ENCODE results near the gene PML.
A peak's percentile ranks its signal among the peaks of the same experiment; 100 is the strongest.

PML gene

DNA sequence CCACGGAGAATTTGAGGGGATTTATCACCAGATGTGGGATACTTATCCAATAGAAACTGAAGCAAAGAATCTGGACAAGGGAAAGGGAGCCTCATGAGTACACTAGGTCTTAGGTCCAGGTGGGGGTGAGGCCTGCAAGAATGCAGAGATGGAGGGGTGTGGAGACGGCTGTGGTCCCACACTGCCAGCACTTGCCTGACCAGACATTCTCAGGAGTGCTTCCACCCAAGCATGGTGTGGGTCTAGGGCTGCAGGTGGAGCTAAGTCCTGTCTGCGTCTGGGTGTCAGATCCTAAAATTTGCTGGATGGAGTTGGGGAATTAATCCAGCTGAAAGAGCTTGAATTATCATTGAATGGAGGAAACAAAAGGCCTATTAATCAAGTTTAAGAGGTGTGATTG lies 14.4 kb downstream of the PML start:
- no peak for DNase-seq

DNA sequence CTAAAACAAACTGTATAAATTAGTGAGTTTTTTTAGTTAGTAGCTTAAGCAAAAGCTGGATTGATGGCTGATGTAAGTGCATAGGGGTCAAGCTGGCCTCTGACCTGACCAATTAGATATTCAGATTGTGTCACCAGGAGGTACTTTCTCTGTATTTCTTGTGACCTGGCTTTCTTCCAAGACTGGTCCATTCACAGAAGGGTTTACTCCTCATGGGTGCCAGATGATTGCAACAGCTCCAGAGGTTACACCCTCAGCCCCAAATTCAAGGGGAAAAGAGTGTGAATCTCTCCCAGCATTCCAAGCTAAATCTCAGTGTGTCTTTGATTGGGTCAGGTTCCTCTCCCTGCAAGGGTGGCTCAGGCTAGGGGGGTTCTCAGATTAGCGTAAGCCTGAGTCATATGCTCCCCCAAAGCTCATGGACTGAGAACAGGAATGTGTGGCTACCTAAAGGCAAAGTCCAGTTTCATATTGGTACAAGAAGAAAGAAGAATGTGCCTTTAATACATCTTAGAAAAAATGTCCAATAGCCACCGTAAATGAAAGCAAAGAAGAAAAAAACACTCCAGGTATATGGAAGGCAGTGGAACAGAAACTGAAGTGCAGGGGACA lies 16.5 kb downstream of the PML start:
- no peak for DNase-seq

DNA sequence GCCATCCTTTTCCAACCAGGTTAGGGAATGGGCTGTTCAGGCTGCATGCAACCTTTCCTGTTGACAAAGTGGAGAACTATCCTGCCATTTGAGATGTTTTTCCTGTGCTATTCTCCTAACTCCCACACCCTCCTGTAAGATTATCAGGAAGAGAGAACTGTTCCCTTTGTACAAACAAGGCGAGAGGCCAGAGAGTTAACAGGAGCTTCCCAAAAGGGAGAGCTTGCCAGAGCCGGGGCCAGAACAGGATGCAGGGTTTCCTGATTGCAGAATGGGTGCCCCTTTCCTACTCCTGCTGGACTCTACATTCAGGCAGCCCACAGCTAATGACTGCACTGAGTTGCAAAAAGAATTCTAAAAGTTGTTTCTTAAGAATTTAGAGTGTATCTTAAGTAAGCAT lies 17.1 kb downstream of the PML start:
- no peak for DNase-seq

DNA sequence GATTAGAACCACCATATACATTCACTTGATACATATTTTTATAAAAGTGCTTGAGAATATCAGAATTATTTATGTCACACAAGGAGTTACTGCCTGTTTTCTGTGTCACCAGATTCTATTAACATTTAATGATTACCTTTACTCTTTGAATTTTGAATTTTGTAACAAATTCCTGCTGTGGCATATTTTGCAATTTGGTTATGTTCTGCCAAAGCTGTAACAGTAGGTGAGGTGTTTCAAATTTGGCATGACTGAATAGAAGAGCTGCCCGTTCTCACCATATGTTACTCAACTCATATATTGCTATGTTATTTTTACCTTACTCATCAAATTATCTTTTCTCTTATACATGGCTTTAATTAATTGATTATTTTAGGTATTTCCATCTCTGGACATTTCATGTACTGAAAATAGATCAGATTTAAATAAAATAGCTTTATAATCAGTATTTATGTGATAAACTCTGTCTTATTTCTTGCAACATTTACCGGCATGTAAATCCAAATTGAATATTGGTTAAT lies 18.9 kb downstream of the PML start:
- no peak for DNase-seq

DNA sequence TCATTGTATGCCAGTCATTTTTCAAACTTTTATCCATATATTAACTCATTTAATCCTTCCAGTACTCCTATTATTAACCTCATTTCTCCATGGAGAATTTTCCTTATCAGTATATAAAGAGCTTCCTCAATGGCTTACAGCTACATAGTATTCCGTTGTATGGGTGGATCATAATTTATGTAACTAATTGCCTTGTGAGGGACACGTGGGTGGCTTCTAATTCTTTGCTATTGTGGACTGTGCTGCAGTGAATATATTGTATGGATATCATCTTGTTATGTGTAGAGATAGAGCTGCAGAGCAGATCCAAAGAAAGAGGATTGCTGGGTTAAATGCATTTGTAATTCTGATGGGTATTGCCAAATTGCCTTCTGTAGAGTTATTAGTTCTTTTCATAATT lies 25.2 kb downstream of the PML start:
- no peak for DNase-seq

DNA sequence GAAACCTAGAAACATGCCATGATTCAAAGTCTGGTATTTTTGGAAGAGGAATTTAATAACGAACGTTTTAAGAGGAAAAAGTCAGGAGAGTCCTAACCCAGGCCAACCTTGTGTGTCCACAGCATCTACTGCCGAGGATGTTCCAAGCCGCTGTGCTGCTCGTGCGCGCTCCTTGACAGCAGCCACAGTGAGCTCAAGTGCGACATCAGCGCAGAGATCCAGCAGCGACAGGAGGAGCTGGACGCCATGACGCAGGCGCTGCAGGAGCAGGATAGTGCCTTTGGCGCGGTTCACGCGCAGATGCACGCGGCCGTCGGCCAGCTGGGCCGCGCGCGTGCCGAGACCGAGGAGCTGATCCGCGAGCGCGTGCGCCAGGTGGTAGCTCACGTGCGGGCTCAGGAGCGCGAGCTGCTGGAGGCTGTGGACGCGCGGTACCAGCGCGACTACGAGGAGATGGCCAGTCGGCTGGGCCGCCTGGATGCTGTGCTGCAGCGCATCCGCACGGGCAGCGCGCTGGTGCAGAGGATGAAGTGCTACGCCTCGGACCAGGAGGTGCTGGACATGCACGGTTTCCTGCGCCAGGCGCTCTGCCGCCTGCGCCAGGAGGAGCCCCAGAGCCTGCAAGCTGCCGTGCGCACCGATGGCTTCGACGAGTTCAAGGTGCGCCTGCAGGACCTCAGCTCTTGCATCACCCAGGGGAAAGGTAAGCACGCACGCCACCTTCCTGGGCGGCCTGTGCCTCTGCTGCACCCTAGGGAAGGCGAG lies 28.4 kb downstream of the PML start:
- DNase-seq, result no peak

DNA sequence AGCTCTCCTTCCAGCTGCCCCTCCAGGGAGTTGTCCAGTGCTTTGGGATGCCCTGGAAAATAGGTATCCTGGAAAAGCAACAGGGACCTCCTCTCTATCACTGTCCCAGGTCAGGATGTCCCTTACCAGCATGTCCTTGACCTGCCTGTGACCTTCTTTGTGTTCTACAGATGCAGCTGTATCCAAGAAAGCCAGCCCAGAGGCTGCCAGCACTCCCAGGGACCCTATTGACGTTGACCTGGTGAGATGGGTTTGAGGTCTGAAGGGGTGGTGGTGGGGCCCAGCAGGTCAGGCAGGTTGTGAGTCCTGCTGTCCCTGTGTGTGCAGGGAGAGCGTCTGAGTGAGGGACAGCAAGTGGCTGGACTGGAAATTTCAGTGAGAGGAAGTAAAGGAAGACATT lies 30.2 kb downstream of the PML start:
- DNase-seq, result no peak

DNA sequence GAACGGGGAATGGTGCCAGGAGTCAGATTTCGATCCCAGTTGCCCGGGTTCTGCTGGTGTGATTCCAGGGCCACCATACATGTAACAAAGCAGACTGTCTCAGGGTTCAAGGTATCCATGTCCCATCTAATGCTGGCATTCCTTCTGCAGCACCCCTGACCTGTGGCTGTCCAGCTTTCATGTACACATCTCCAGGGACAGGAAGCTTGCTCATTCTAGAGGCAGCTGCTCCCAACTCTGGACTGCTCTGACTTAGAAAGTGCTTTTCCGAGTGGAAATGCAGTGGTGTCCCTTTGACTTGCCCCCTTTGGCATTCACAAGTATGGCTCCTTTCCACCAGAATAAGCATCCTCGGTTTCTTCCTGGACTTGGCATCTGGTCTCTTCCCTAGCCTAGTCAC lies 30.9 kb downstream of the PML start:
- DNase-seq, result no peak

DNA sequence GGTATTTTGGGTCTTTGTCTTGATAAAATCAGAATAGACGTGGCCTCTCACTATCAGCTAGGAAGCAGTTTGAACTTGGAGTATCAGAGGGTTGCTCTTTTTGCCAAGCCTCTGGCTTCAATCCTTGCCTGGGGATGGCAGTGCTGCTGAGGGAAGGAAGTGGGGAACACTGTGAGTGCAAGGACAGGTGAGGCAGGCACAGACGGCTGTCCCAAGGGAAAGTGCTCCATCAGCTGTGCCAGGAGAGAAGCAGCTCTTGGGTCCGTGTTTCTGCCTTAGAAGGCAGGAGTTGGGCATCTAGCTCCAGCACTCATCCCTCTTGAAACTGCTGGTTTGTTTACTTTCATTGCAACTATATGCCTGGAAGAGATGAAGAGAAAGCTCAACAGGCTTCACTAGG lies 33.2 kb downstream of the PML start:
- peak; percentile 23 for DNase-seq

DNA sequence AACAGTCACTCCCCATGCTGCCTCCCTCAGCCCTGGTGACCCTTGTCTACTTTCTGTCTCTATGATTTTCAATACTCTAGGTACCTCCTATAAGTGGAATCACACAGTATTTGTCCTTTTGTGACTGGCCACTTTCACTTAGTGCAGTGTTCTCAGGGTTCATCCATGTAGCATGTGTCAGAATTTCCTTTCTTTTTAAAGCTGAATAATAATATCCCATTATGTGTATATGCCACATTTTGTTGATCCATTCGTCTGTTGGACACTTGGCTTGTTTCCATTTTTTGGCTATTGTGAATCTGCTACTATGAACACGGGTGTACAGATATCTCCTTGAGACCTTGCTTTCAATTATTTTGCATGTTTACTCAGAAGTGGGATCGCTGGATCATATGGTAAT lies 34.1 kb downstream of the PML start:
- DNase-seq, result no peak

DNA sequence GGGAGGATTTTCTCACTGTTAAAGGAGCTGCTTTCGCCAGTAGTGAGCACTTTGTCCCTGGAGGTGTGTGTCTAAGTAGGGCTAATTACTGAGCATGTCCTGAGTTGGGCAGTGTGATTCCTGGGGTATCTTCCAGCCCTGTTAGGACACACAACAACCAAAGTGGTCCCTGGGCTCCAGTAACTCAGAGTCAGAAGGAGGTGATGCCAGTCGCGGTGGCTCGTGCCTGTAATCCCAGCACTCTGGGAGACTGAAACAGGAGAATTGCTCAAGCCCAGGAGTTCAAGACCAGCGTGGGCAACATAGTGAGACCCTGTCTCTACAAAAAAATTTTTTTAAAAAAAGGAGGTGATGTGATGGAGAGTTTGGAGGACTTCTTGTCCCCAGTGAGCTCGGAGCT lies 37.5 kb downstream of the PML start:
- DNase-seq, result no peak

DNA sequence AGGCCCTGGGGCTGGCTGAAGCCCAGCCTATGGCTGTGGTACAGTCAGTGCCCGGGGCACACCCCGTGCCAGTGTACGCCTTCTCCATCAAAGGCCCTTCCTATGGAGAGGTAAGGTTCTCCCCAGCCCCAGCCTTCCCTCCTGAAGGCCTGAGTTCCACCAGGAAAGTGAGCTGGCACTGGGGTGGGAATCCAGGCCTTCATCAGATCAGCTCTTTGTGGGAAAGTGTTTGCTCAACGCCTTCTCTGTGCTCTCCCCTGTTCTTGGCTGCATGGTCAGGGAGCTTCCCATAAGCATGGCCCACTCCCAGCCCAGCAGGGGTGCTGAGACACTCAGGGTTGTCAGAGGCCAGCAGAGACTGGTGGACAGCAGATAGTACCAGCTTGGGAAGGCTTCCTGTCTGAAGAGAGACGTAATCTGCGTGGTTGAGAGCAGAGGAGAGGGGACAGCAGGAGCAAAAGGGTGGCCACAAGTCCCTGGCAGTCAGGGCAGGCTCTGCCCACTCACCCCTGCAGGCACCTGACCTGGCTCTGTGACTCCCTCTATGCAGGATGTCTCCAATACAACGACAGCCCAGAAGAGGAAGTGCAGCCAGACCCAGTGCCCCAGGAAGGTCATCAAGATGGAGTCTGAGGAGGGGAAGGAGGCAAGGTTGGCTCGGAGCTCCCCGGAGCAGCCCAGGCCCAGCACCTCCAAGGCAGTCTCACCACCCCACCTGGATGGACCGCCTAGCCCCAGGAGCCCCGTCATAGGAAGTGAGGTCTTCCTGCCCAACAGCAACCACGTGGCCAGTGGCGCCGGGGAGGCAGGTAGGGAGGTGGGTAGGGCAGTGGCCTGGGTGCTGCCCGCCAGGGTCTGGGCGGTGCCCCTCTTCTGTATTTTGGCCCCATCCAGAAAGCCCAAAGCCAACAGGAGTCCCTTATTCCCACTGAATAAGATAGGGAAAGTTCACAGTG lies 38.4 kb downstream of the PML start:
- DNase-seq, result no peak

DNA sequence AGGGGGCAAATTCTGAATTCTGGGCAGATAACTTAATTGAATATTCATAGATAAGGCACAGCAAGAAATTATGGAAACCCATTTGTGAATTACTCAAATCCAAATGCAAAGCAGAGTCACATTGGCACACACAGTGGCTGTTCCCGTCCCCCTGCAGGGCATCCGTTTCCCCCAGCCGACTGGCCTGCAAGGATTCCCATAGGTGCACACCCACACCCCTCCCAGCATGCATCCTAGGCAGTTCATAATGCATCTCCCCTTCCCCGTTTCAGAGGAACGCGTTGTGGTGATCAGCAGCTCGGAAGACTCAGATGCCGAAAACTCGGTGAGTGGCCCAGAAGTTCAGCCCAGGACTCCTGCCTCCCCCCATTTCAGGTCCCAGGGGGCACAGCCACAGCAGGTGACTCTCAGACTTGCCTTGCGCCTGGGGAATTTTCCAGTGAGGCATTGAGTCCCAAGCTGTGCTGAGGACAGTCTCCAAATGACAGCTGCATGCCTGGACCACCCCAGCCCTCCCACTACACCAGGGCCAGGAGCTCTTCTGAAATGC lies 39.8 kb downstream of the PML start:
- no peak for DNase-seq

DNA sequence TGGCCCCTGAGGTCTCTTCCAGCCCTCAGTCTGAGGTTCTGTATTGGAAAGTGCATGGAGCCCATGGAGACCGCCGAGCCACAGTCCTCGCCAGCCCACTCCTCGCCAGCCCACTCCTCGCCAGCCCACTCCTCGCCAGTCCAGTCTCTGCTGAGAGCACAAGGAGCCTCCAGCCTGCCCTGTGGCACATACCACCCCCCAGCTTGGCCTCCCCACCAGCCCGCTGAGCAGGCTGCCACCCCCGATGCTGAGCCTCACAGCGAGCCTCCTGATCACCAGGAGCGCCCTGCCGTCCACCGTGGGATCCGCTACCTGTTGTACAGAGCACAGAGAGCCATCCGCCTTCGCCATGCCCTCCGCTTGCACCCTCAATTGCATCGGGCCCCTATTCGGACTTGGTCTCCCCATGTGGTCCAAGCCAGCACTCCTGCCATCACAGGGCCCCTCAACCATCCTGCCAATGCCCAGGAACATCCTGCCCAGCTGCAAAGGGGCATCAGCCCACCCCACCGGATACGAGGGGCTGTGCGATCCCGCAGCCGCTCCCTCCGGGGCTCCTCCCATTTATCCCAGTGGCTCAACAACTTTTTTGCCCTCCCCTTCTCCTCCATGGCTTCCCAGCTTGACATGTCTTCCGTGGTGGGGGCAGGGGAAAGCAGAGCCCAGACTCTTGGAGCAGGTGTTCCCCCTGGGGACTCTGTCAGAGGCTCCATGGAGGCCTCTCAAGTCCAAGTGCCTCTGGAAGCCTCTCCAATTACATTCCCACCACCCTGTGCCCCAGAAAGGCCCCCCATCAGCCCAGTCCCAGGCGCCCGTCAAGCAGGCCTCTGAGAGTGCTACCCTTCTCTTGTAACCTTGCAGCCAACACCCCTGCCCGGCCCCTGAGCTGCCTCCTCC lies 40.9 kb downstream of the PML start:
- no peak for DNase-seq

DNA sequence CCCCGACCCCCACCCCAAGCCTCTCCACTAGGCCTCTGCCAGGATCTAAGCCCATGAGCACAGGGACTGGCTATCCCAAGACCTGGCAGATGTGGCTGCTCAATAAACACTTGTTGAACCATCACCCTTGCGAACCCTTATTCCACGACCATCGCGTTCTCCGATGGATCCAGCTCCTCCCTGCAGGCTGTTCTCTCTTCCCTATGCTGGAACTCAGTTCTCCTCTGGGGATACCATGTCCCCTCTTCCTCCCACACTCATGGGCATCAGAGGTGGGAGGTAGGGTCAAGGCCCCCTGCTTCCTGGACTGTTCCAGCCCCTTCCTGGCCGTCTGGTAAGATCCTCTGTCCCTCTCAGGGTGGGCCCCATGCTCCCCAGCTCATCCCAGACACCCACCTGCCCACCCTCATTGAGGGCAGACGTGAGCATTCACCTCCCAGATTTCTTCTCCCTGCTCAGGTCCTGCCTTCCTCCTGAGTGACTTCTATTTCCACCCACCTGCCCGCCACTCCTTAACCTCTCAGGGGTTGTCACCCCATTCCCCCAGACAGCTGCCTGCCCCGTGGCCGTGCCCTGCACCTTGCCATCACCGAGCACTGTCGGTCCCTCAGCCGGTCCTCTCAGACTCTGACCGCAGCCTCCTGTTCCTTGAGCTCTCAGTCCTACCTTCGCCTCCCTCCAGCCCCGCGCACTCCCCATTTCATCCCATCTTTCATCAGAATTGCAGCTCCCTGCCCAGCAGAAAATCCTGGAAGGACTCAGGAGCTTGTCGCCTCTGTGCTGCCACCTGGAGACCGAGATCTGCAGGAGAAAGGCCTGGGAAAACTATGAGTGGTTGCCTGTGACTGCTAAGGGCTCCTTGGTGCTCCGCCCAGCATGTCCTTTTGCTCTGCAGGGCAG lies 42.0 kb downstream of the PML start:
- DNase-seq, result no peak

DNA sequence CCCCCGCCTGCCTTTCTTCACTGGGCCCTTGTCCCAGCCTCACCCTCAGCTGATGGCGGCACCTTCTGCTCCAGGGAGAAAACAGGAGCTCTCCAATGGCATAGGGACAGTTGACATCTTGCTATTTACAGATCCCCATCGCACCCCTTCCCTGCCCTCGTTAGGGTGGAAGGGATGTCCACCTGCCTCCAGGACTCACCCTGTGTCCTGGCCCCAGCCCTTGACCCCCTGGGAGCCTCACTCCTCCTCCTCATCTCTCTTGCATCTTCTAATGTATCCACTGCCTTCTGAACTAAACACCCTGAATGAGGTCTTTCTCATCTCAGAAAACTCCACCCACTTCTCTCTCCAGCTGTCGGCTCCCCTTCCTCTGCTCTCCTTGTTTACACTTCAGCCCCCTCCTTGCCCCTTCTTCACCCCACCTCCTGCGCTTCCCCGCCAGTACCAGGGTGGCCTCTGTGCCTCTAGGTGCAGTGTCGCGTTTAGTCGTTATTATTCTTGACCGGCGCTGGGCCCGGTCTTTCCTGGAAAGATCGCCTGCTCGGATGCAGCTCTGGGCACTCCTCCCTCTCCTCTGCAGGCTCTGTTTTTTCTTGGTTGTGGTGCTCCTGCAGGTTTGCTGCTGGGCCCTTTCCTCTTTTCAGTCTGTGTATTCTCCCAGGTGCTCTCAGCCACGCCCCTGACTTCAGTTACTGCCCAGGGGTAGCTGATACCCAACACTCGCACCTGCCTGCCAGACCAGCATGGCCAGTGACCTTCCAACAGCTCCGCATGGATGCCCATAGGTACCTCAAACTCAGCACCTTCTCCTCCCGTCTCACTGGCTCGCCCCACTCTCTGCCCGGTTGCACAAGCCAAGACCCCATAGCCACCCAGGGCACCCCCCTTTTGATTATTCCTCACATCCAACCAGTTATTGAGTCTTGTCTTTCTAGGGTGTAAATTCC lies 42.9 kb downstream of the PML start:
- no peak for DNase-seq

DNA sequence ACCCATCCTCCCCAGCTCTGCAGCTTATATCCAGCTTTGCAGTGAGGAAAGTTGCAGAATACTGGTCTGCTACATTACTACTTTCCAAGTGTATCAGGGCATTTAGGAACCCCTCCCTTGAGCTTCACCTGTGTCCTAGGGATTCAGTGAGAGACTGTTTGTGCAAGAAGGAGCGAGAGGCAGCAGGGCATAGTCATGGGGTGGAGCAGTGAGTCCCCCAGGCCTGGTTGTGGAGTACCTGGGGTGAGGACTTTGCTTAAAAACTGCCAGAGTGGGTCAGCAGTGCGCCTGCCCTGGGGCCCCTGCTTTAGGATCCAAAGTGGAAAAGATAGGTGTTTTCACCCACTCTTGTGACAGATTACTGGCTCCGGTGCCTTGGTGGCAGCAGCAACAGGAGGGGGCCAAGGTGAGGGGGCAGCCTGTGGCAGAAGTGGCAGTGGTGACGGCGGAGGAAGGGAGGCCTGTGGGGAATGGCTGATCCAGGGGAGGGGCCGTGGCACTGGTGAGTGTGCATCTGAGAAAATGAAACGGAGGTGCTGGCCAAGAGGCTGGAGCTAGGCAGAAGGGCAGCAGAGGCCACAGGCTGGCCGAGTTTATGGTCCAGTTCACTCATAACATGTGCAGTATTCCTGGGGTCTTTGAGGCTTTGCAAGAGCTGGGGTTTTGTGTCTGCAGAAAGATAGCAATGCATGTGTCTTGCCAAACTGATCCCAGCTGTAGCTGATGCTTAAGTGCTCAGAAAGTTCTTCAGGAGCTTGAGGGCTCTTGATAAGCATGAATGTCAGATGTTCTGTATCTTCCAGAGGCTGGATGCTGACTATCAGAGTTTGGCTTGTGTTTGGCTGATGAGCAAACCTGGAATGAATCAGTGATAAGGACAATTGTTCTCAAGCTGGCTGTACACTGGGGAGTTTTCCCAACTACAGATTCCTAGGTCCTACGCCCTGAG lies 44.5 kb downstream of the PML start:
- no peak for DNase-seq

DNA sequence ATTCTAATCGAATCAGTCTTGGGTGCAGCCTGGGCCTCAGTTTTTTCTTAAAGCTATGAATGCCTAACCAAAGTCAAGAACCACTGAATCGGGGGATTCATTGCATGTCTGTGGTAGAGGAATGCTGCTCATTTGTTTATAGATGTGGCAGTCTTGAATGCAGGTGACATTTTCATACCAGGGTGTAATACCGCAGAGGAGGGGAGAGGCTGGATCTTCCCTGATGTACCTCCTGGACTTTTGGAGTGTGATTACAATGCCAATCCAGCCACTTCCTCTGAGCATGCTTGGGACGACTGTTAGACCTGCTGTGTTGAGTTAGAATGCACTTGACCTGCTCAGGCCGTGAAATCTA lies 45.1 kb downstream of the PML start:
- DNase-seq, result no peak

All from NCI-H1105 treated with DMSO at 0.1 percent for 48 hours (cell line).